CD4-positive, alpha-beta T cell treated with Interleukin-4 for 1 hour (primary cell): ENCODE results near the gene RASGRF1.

Experiments
- DNase-seq, 2 donors: peaks; one replicate each; pipeline ENCODE4 v3.0.0-alpha.2; 2020 to 2022

Gene RASGRF1

DNA sequence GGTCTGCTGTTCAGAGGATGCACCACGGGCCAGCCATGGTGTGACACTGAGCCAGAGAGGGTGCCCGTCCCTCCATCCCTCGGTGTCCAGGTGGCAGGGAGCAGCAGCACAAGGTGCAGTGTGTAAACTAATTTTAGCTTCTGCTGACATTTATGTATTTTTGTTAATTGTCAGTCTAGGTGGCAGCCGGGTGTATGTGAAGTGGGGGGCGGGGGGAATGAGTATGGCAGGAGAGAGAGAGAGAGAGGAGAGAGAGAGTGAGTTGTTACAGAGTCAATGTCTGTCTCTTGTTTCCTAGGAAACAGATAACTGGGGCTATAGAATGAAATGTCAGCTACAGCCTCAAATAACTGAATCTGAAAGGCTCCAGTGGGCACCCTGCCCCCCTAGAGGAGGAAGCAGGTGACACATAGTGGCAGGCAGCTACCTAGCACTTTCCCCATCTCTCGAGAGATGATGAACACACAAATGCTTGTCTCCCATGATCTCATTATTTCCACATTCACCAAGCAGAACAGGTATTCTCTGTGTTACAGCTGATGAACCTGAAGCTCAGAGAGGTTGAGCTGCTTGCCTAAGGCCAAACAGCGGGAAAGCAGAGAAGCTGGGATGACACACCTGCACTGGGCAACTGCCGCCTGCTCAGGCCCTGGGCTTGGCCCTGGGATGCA, 24.7 kb downstream of the RASGRF1 start:
- no peak for DNase-seq

DNA sequence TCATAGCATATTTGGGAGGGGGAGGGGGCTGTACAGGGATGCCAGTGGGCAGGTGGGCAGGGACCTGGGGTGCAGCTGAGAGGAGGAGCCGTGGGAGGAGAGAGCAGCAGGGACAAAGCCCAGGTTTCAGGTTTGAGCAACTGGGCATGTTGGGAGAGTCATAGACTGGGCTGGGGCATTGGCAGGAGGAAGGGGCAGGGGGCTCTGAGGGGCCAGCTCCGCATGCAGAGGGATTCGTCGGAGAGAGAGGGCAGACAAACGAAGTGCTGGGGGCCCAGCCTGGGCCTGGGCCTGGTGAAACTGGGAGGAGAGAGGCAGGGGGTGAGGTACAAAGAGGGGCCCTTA, 25.2 kb downstream of the RASGRF1 start:
- no peak for DNase-seq

DNA sequence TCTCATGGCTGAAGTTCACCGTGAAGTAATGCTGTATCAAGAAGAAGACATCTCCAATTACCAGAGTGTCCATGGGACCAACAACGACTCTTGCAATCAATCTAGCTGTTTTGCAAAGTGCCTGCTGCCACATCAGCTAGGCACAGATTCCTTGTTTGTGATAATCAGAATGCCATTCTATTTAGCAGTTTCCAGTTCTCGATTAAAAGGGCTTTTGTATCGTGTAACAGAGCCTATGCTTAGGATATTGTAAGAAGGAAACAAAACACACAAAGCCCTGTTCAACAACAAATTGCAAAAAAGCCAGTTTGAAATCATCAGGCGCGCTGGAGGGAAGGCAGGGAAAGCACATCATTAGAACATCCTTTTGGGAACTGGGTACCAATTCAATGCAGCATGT, 26.1 kb downstream of the RASGRF1 start:
- DNase-seq, result no peak

DNA sequence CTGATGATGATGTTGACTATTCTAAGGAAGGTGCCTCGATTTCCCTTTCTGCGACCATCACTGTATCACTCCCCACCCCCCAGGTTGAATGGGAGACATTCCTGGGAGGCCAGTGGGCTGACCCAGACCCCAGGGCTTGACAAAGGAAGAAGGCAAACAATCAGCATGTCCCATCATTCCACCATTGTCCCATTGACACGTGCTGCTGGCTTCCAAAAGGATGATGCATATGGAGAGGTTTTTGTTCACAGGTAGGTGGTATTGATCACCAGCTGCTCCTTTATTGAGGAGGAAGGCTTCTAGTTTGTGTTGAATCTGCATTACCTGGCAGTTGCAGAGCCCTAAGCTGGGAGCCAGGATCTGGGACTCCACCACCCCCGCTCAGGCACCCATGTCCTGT, 30.4 kb downstream of the RASGRF1 start:
- DNase-seq, result no peak

DNA sequence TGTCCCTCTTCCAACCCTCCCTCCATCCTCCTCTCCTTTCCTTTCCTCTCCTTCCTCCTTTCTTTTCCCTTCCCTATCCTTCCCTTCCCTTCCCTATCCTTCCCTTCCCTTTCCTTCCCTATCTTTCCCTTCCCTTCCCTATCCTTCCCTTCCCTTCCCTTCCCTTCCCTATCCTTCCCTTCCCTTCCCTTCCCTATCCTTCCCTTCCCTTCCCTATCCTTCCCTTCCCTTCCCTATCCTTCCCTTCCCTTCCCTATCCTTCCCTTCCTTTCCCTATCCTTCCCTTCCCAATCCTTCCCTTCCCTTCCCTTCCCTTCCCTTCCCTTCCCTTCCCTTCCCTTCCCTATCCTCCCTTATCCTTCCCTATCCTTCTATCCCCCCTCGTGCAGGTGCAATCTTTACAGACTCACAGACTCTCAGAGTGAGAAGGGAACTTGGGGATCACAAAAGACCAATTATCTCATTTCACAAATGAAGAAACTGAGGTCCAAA, 31.5 kb downstream of the RASGRF1 start:
- no peak for DNase-seq

DNA sequence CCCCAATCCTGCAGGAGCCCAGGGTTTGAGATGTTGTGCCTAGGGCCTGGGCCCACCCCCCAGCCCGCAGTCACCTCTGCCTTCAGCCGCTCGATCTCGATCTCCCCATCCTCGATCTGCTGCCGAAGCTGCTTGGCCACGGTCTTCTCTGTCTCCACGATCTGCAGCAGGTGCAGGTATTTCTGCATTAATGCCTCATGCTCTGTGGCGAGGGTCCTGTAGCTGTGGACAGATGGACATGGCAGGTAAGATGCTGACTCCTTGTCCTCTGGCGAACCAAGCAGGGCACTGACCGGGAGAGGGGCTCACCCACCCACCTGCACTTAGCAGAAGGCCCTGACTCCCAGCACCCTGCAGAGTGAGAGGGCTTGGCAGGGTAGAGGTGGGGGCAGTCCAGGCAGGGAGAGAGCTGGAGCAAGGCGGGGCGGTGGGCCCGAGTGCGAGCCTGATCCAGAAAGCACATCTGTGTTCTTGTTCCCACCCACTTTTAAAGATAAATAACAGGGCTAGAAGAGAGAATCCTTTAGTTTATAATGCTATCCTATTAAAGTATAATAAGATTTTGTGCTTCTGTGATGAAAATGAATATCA, 32.2 kb downstream of the RASGRF1 start:
- no peak for DNase-seq

DNA sequence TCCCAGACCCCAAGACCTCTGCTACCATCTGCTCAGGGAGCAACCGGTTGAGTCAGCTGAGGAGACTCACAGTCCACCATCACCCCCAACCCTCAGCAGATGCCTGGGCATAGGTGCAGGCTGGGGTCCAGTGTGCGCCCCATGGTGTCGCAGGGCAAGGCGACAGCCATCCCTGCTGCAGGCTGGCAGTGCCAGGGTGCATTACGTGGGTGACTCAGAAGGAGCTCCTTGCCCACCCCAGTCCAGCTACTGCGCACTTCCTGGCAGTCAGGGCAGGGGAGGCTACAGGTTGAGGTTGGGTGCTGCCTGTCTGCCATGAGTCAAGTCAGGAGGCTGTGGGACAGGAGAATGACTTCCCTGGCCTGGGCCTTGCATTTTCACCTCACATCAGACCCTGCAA, 33.5 kb downstream of the RASGRF1 start:
- DNase-seq, result no peak

DNA sequence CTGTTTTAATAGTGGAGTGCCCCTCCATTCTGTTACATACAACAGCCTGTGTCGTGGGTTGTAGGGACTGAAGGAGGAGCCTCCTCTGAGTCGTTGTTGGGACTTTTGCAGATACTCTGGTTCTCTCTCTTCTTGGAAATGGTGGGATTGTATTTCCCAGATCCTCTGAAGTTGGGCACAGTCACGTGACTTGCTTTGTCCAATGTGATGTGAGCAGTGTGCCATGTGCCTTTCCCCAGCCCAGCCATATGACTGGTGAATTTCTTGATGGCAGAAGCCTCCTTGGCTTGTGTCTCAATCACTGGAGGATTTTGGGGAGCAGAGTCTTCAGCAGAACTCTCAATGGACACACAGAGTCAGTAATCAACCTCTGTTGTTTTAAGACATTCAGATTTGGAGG, 36.2 kb downstream of the RASGRF1 start:
- no peak for DNase-seq

DNA sequence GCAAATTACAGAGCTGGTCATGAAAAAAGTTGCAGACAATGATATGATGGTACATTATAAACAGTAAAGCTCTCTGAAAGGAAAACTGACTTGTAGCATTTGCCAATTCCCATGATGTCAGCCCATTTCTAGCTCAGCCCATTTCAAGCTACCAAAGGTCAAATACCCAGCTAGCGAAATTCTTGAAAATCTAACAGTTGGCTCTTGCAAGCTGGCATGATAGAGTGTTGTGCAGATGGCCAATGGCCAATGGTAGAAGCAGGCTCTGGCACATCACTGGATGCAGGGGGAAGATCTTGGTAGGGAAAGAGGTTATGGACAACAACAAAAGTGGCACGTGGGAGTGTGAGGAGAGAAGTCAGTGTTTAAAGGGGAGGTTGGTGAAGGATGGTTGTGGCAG, 36.7 kb downstream of the RASGRF1 start:
- DNase-seq, result no peak

DNA sequence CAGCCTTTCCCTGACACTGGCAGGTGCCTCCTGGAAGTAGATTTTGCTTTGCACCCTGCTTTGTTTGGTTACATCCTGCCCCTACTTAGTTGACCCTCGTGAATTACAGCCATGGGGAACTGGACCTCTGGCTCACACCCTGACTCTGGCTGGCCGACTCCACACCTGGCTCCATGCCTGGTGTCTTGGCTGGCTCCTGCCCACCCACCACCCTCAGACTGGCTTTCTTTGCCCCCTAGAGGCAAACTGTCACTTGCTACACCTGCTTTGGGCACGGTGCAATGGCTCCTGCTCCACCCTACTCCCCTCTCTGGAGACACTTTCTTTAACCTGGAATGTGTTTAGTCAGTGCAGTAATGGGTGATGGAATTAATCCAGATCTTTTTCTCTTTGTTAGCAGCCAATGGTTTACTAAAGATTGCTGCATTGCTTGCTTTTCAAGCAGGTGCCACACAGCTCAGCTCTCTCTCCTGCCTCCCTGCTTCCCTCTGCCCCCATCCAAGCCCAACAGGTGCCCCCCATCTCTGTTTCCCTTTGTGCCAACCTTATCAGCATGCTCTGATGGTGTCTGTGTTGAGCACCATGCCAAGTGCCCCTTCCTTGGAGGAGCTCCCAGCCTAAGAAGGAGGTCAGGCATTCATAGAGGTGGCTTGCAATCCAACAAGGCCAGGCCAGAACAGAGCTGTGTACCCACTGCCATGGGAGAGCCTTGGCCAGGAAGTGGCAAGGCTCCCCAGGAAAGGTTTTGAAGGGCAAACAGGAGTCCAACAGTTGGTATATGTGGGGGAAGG, 38.4 kb downstream of the RASGRF1 start:
- no peak for DNase-seq

DNA sequence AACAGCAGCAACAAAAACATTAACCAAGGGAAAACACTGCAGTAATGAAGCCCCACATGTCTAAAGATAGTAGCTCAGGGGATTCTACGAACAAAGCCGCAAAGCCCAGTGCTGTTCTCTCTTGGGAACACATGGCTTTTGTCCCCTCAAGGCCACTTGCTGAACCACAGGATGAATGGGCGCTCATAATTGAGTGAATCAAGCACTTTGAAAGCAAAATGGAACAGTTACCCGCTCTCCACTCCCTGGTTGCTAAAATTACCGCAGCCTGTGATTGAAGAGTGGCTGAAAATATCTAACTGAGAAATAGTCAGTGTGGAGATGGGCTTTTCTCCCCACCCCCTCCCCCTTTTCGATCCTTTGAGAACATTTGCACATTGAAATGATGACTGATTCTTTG, 39.6 kb downstream of the RASGRF1 start:
- DNase-seq, result no peak

DNA sequence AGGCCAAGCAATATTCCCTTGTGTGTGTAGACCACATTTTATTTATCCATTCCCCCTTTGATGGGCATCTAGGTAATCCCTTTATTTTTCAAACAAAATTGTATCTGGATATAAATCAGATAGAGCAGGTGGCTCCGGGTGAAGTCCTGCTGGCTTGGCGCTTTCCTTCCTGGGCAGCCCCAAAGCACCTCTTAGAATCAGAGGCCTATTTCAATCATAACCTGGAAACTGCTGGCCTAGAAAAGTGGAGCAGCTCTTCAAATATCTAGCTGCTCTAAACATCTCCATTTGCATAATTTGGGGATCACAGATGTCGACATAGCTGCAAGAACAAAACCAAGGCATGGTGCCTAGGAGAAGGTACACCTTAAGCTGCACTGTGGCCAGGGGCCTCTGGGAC, 40.2 kb downstream of the RASGRF1 start:
- DNase-seq, result no peak

DNA sequence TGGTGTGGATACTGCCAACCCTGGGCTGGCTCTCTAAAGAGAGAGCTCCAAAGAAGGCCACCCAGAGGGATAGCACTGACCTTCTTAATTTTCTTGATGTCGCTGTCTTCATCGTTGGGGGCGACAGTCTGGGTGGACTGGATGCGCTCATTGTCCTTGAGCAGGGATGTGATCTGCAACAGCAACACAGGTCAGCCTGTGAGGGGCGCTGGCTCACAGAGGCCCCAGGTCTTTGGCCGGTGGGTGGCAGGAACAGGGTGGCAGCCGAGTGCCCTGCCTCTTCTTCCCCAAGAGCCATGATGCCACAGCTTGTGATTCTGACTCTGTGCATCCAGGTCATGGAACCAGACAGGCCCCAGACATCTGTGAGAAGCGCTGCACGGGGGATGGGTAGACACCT, 41.2 kb downstream of the RASGRF1 start:
- DNase-seq, result no peak

DNA sequence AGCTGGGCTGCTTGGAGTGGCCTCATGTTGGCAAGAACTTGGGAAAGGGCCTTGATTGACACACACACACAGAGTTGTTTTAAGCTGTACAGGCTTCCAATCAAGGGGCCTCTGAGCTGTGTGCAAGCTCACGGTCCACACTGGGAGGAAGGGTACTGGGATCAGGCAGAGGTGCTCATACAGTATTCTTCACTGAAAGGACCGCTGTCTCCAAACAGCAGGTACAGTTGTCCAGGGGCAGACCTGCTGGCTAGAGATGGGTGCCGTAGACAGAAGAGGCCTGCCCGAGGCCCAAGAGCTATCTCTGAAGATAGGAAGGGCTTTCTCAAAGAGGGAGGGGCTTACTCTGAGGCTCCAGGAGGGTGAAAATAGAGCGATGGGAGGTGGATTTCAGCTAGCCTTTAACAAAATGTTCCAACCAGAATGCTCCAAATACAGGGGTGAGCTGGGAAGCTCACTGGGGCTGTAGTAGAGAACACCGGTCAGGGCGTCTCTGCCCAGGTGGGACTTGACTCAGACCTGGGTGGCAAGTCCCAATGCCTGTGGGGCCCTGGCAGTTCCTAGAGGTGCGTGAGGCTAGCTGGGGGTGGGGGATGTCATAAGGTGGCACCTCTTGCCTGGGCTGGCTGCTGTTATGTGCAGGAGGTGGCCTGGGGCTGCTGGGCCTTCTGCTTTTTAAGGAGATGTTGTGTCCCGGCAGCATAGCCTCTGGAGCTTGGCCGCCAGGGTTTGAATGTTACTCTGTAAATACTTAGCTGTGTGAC, 42.7 kb downstream of the RASGRF1 start:
- no peak for DNase-seq

DNA sequence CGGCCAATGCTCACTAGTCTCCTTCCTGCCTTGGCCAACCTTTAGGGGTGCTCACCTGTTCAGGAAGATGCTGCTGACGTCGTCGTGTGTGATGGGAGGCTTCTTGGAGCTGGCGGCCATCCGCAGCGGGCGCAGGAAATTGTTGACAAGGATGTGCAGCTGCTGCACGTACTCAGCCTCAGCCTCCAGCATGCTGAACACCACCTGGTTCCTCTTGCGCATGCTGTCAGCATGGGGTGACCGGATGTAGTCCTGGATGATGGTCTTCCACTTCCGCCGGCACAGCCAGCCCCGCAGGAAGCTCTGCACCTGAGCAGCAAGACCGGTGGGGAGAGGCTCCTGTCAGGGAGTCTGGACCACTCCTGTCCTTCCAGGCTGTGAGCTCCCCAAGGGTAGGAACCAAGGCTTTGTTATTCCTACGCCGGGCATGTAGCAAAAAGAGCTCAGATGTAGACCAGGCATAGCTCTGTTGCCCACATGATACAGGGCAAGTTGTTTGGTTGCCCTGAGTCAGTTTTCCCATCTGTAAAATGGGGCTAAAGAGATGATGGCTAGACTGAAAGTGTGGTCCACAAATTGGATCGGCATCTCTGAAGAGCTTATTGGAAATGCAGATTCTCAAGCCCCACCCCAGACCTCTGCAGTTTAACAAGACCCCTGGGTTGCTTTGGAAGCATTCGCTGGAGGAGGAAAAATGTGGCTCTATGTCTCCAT, 43.7 kb downstream of the RASGRF1 start:
- DNase-seq, result no peak

DNA sequence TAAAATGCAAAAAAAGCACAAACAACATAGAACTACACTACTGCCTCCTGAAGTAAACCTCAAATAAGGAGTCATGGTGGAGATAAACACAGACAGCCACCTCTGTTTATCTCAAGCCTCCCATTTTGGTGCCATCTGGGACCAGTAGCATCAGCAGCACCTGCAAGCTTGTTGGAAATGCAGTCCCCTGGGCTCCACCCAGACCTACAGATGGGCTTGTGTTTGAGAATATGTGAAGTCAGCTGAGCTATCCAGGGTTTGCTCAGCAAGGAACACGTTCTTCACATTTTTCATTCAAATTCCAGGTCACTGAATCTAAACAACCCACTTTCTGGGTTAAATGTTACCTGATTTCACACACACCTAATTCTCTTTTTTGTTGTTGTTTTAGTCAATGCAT, 45.5 kb downstream of the RASGRF1 start:
- no peak for DNase-seq

DNA sequence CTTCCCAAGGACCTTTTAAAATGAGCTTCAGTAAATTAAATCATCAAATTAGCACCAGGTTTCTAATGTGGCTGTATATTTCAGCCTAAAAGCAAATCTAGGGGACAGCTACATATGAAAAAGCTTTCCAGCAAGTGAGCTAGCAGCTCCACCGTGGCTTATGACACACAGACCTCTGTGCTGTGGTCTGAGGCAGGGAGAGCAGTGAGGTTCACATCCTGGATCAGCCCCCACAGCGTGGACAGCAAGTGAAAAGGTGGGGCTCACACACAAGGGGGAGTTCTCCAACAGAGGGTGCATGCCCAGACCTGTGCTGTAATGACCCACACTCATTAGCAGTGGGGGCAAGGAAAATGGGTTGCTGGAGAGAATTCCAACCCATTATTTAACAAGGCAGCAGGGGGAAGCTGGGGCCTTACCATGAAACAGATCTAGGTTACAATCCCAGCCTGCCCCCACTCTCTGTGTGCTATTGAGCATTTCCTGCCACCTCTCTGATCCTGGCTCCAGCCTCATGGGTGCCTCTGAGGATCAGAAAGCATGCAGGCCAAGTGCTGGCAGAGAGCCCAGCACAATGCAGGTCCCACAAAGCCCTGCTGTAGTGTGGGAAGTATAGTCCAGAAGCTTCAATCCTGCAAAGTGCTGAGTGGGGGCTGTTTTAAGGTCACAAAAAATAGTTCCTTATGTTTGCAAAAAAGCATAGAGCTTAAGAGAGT, 48.2 kb downstream of the RASGRF1 start:
- no peak for DNase-seq

DNA sequence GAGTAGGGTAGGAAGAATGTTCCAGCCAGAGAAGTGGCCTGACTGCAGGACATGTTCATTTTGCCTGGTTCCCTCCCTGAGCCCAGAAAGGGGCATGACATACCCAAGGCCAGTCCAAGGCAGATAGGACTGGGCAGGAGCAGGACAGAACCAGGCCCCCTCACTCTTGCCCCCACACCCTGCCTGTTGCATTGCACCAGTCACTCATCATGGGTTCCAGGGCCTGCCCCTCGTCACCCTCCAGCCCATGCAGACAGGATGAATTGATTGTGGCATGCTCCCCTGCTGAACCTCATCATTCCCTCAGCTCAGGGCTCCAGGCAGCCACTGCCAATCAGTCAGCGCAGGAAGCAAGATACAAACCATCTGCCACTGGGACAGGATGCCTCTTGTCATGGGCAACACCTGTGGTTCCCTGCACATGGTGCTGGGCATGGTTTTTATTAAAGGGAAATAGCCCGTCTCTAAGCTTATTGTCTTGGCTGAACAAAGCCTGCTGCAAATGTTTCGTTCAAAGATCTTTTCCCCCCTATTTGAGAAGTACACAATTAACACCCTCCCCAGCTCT, 48.9 kb downstream of the RASGRF1 start:
- no peak for DNase-seq

DNA sequence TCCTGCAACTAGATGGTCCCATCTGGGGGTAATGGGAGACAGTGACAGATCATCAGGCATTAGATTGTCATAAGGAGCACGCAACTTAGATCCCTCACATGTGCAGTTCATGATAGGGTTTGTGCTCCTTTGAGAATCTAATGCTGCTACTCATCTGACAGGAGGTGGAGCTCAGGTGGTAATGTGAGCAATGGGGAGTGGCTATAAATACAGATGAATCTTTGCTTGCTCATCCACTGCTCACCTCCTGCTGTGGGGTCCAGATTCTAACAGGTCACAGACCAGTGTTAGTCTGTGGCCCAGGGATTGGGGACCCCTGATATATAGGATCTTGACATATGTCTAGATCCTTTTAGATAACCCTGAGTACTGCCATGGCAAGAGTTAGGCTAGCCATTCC, 52.7 kb downstream of the RASGRF1 start:
- no peak for DNase-seq

DNA sequence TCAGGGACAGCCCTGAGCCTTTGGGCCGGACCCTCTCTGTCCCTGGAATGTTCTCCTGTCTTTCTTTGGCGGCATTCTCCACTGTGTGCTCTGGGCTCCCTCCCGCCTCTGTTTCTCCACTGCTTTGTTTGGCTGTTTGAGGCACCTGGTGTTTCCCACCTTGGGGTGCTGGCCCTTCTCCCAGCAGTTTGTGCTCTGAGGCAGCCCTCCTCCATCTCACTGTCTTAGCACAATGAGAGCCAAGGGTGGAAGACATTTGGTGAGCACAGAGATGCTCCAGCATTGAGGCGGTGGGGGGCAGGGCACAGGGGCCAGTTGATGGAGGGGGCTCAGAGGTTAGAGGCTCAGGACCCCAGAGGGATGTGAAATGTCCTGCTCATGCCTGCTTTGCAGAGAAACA, 54.3 kb downstream of the RASGRF1 start:
- no peak for DNase-seq

DNA sequence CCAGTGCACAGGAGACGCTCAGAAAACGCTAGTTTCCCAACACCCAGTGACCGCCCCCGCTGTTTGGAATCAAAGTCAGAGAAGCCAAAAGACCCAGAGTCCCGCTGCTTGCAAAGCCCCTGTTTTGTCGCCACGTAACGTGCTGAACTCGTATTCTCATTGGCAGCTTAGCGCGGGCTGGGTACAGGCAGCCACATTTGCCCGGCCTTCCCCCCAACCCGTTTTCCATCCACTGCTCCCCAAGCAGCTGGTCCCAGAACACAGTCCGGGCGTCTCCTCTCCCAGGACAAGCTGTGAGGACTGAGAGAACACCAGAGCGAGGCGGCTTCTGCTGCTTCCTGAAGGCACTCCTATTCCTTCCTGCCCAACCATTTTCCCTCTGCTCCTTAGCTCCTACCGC, 54.8 kb downstream of the RASGRF1 start:
- no peak for DNase-seq

DNA sequence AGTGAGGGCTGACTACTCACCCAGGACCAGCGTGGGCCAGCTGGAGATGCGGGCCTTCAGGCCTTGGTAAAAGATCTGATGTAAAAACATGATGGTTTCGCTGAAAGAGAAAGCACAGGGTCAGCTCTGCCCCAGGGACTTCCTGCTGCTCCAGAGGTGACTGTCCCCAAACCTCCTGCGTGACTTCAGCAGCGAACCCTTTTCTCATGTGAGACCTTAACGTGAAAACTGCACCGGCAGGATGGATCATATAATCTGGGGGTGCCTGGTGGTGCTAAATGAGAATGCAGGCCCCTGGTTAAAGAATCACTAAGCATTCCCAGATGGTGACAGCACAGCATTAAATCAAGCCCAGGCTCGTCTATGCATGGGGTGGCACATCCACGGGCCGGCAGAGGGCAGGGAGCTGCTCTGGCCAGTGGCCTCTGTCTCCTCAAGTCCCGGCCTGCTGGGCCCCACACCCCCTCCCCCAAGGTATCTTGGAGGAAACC, 55.4 kb downstream of the RASGRF1 start:
- DNase-seq, result no peak
